MM.1S (cell line): ENCODE results near the gene KCNN1.

ENCODE experiments used
- DNase-seq: peaks from one replicate; pipeline ENCODE4 v3.0.0-alpha.2; 2015
- H2AFZ ChIP-seq: fragments of 300-600 bp; sonication (generic); 2 replicates; pipeline ENCODE4 v1.6.0; 2016; ENCODE audit warnings: antibody characterized with exemption, low read length
- H3F3A ChIP-seq: fragments of 300-600 bp; sonication (generic); 2 replicates; pipeline ENCODE4 v1.6.1; 2016; ENCODE audit warnings: mild to moderate bottlenecking, antibody characterized with exemption, low read length, moderate library complexity, mixed read lengths; ENCODE audit not compliant: insufficient read depth
- H3K27ac ChIP-seq: fragments of 300-600 bp; sonication (generic); 2 replicates; pipeline ENCODE4 v1.5.1; 2016; ENCODE audit warnings: mild to moderate bottlenecking, low read length
- H3K27me3 ChIP-seq: fragments of 300-600 bp; sonication (generic); replicated peaks from 2 replicates; pipeline ENCODE4 v1.6.0; 2016; ENCODE audit warnings: low read length; ENCODE audit not compliant: insufficient read depth
- H3K36me3 ChIP-seq: fragments of 300-600 bp; sonication (generic); replicated peaks from 2 replicates; pipeline ENCODE4 v1.6.1; 2016; ENCODE audit warnings: mild to moderate bottlenecking, low read length, mixed read lengths; ENCODE audit not compliant: insufficient read depth
- H3K4me1 ChIP-seq: fragments of 300-600 bp; sonication (generic); 2 replicates; pipeline ENCODE4 v1.6.1; 2016; ENCODE audit warnings: low read length, mixed read lengths
- H3K4me2 ChIP-seq: fragments of 300-600 bp; sonication (generic); 2 replicates; pipeline ENCODE4 v1.6.0; 2016; ENCODE audit warnings: low read depth, low read length
- H3K4me3 ChIP-seq: fragments of 300-600 bp; sonication (generic); 2 replicates; pipeline ENCODE4 v1.5.1; 2016; ENCODE audit warnings: low read length, mixed read lengths
- H3K79me2 ChIP-seq: fragments of 300-600 bp; sonication (generic); 2 replicates; pipeline ENCODE4 v1.6.1; 2016; ENCODE audit warnings: mixed run types, low read length, mixed read lengths
- H3K9ac ChIP-seq: fragments of 300-600 bp; sonication (generic); 2 replicates; pipeline ENCODE4 v1.6.1; 2016; ENCODE audit warnings: low read length, mixed read lengths
- H3K9me2 ChIP-seq: fragments of 300-600 bp; sonication (generic); replicated peaks from 2 replicates; pipeline ENCODE4 v1.6.1; 2016; ENCODE audit warnings: mild to moderate bottlenecking, low read length, mixed read lengths; ENCODE audit not compliant: insufficient read depth
- H3K9me3 ChIP-seq: fragments of 300-600 bp; sonication (generic); replicated peaks from 2 replicates; pipeline ENCODE4 v1.6.1; 2016; ENCODE audit warnings: mild to moderate bottlenecking, low read length, mixed read lengths; ENCODE audit not compliant: insufficient read depth
- H4K20me1 ChIP-seq: fragments of 300-600 bp; sonication (generic); 2 replicates; pipeline ENCODE4 v1.6.1; 2016; ENCODE audit warnings: mild to moderate bottlenecking, low read length, moderate library complexity, mixed read lengths; ENCODE audit not compliant: insufficient read depth
- CTCF ChIP-seq: fragments of 300-600 bp; sonication (generic); IDR thresholded peaks from 2 replicates; pipeline ENCODE4 v1.5.1; 2016; ENCODE audit warnings: antibody characterized with exemption, low read length, mixed read lengths
- EZH2 ChIP-seq: fragments of 300-600 bp; sonication (generic); optimal IDR thresholded peaks from 2 replicates; pipeline ENCODE3; 2017; ENCODE audit warnings: low read depth, mild to moderate bottlenecking, antibody characterized with exemption, low read length, mixed read lengths
- EZH2phosphoT487 ChIP-seq: fragments of 300-600 bp; sonication (generic); IDR thresholded peaks from 2 replicates; pipeline ENCODE4 v1.6.1; 2018; ENCODE audit warnings: antibody characterized with exemption, low read length

The KCNN1 gene

GRCh38 chr19:17977021-17977420, 10.1 kb downstream of the KCNN1 start:
- Histone ChIP-seq H3K27ac (no peak overlapping the region), H3K36me3 (no peaks in the 10 kb centered on the region), H3K4me2 (no peak overlapping the region), H3K4me1 (no peaks in the 10 kb centered on the region), H3K9me2 (no peaks in the 10 kb centered on the region), H3K27me3 (peaks cover 88% of the 10 kb centered on the region), H3K4me3 (no peak overlapping the region), H2AFZ (no peak overlapping the region), H3F3A (no peaks in the 10 kb centered on the region), H4K20me1 (no peaks in the 10 kb centered on the region), H3K79me2 (no peaks in the 10 kb centered on the region), H3K9me3 (no peaks in the 10 kb centered on the region), H3K9ac (no peak overlapping the region)
- TF ChIP-seq EZH2 (no peak), CTCF (no peak)
- no peak for DNase-seq

GRCh38 chr19:17977488-17977887, 10.6 kb downstream of the KCNN1 start:
- H3K4me1 ChIP-seq = no peaks in the 10 kb centered on the region
- peaks cover 88% of the 10 kb centered on the region for H3K27me3 ChIP-seq
- no peak for TF ChIP-seq EZH2
- TF ChIP-seq CTCF = no peak
- TF ChIP-seq EZH2phosphoT487 = no peak
- H3K36me3 ChIP-seq = no peaks in the 10 kb centered on the region
- H3K79me2 ChIP-seq = no peaks in the 10 kb centered on the region
- no peak overlapping the region for H3K9ac ChIP-seq
- H3K4me2 ChIP-seq = no peak overlapping the region
- no peaks in the 10 kb centered on the region for H3K9me2 ChIP-seq
- no peaks in the 10 kb centered on the region for H3K9me3 ChIP-seq
- no peak for DNase-seq
- H4K20me1 ChIP-seq = no peaks in the 10 kb centered on the region
- no peak overlapping the region for H3K4me3 ChIP-seq
- H2AFZ ChIP-seq = no peak overlapping the region
- no peaks in the 10 kb centered on the region for H3F3A ChIP-seq
- no peak overlapping the region for H3K27ac ChIP-seq

GRCh38 chr19:17981611-17982010, 14.7 kb downstream of the KCNN1 start:
- Histone ChIP-seq H3K27ac (no peak overlapping the region), H3K36me3 (no peaks in the 10 kb centered on the region), H3K9me2 (no peaks in the 10 kb centered on the region), H3K4me3 (no peak overlapping the region), H3K79me2 (no peaks in the 10 kb centered on the region), H3K27me3 (peaks cover 90% of the 10 kb centered on the region), H3K4me2 (no peak overlapping the region), H3K9me3 (no peaks in the 10 kb centered on the region), H3K4me1 (no peaks in the 10 kb centered on the region), H2AFZ (no peak overlapping the region), H3K9ac (no peak overlapping the region), H4K20me1 (no peaks in the 10 kb centered on the region), H3F3A (no peaks in the 10 kb centered on the region)
- TF ChIP-seq CTCF (no peak), EZH2 (no peak), EZH2phosphoT487 (no peak)
- DNase-seq = no peak
